Measurements from ENCODE around the gene PRDX2. TPM values are rescaled to one million over a fixed set of nuclear protein-coding genes. Genes with fewer than 3 reads are reported as not detected.
A peak's percentile ranks its signal among the peaks of the same experiment; 100 is the strongest.

PRDX2 gene
- total and polyA plus RNA-seq, 2 donors from 2014 or later = 171 to 664 TPM

- no peak overlapping the region for H3K27ac ChIP-seq (ENCODE audit: low read depth in 2 of 2, low read length in 2 of 2)
- intact Hi-C loops (cut with DNase I) = no loop called here
- H3K9me3 ChIP-seq (ENCODE audit: control insufficient read depth in 2 of 3, insufficient read depth in 1 of 3, low read length in 3 of 3) = no peaks in the 10 kb centered on the region
- H3K4me3 ChIP-seq (ENCODE audit: low read length in 3 of 3) = peak overlapping the region in 1 of 3 donors; percentile 45
- H3K27me3 ChIP-seq (ENCODE audit: control insufficient read depth, insufficient read depth, low read length) = no peaks in the 10 kb centered on the region
- no peak overlapping the region for H3K9ac ChIP-seq (ENCODE audit: low read length in 3 of 3)
- DNase-seq = peak; percentile 88 to 96 (median 91)
- no peak for FAIRE-seq
- TF ChIP-seq CTCF (IDR thresholded peaks at IDR 0.05; ENCODE audit: borderline replicate concordance, extremely low read depth, insufficient read depth) = peak; percentile 93
- no peaks in the 10 kb centered on the region for H3K4me1 ChIP-seq (ENCODE audit: control insufficient read depth in 2 of 3, insufficient read depth in 2 of 3, low read depth in 1 of 3, low read length in 3 of 3)
- H3K36me3 ChIP-seq (ENCODE audit: control insufficient read depth in 2 of 3, insufficient read depth in 3 of 3, low read length in 3 of 3) = peaks cover 0 to 29% (median 5%) of the 10 kb centered on the region in 3 donors
Observed at GRCh38 chr19:12766051-12766521, 35.5 kb downstream of the PRDX2 start.

- no peak for FAIRE-seq
- H3K4me3 ChIP-seq (ENCODE audit: low read length in 3 of 3) = no peak overlapping the region
- DNase-seq = peak in 1 of 5 donors; percentile 59
- no peak for TF ChIP-seq CTCF (IDR thresholded peaks at IDR 0.05; ENCODE audit: borderline replicate concordance, extremely low read depth, insufficient read depth)
- no peaks in the 10 kb centered on the region for H3K4me1 ChIP-seq (ENCODE audit: control insufficient read depth in 2 of 3, insufficient read depth in 2 of 3, low read depth in 1 of 3, low read length in 3 of 3)
- no peaks in the 10 kb centered on the region for H3K9me3 ChIP-seq (ENCODE audit: control insufficient read depth in 2 of 3, insufficient read depth in 1 of 3, low read length in 3 of 3)
- H3K27me3 ChIP-seq (ENCODE audit: control insufficient read depth, insufficient read depth, low read length) = no peaks in the 10 kb centered on the region
- intact Hi-C loops (cut with DNase I) = loop anchor here (5.0 kb wide), 1 partner anchor 78 kb away; no protein-coding TSS in a partner anchor
- H3K27ac ChIP-seq (ENCODE audit: low read depth in 2 of 2, low read length in 2 of 2) = no peak overlapping the region
- H3K9ac ChIP-seq (ENCODE audit: low read length in 3 of 3) = no peak overlapping the region
- peaks cover 0 to 26% (median 5%) of the 10 kb centered on the region in 3 donors for H3K36me3 ChIP-seq (ENCODE audit: control insufficient read depth in 2 of 3, insufficient read depth in 3 of 3, low read length in 3 of 3)
Observed at GRCh38 chr19:12764698-12765097, 36.9 kb downstream of the PRDX2 start.

GRCh38 chr19:12763100-12763499, 38.5 kb downstream of the PRDX2 start:
- intact Hi-C loops (cut with DNase I) = loop anchor here (5.0 kb wide), 1 partner anchor 79 kb away; no protein-coding TSS in a partner anchor
- Histone ChIP-seq H3K4me3 (ENCODE audit: low read length in 3 of 3) (no peak overlapping the region), H3K4me1 (ENCODE audit: control insufficient read depth in 2 of 3, insufficient read depth in 2 of 3, low read depth in 1 of 3, low read length in 3 of 3) (no peaks in the 10 kb centered on the region), H3K27ac (ENCODE audit: low read depth in 2 of 2, low read length in 2 of 2) (no peak overlapping the region), H3K9me3 (ENCODE audit: control insufficient read depth in 2 of 3, insufficient read depth in 1 of 3, low read length in 3 of 3) (no peaks in the 10 kb centered on the region), H3K27me3 (ENCODE audit: control insufficient read depth, insufficient read depth, low read length) (no peaks in the 10 kb centered on the region), H3K9ac (ENCODE audit: low read length in 3 of 3) (no peak overlapping the region), H3K36me3 (ENCODE audit: control insufficient read depth in 2 of 3, insufficient read depth in 3 of 3, low read length in 3 of 3) (peaks cover 0 to 22% (median 5%) of the 10 kb centered on the region in 3 donors)
- TF ChIP-seq CTCF (IDR thresholded peaks at IDR 0.05; ENCODE audit: borderline replicate concordance, extremely low read depth, insufficient read depth) = no peak
- FAIRE-seq = no peak
- peak in 1 of 5 donors; percentile 66 for DNase-seq
